Measurements from ENCODE around the gene IQSEC1. TPM values are rescaled to one million over a fixed set of nuclear protein-coding genes. Genes with fewer than 3 reads are reported as not detected.

IQSEC1 gene
- total and polyA plus RNA-seq, 2 experiments from 2014 or later: 8.0 to 51.9 TPM

DNA sequence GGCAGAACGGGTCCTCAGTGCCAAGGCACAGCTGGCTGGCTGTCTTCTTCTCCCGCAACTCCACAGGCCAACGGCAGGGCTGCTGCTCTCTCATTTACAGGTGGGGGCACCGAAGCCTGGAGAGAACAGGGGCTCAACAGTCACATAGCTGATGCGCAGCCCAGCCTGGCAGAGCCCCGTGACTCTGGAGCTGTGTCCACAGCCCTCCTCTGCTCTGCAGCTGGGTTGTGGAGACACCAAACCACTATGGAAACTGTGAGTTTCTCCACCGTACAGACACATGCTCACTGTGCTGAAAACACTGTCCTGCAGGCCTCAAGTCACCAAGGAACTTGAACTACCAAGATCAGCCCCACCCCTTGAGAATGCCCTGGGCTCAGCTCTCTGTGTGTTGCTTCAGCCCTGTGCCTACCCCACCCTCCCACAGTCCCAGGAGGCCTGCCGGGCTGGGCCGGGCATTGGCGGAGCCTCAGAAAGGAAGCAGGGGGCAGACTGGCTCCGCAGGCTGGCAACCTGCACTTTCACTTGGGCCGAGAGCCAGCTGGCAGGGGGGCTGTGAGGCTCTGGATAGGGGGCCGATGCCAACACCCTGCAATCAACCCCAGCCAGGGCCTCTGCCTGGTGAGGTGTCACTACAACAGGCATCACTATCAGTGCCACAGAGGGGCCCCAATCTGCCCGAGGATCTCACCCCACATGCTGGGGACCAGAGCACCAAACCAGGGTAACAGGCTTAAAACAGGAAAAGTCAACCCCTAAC is 118.2 kb downstream of the IQSEC1 start:
- peaks cover 51% of the 10 kb centered on the region for H3K79me2 ChIP-seq (replicated peaks; ENCODE audit: insufficient read depth)
- H4K20me1 ChIP-seq (replicated peaks; ENCODE audit: insufficient read depth): peaks cover 18% of the 10 kb centered on the region; the same call in 1 of the 2 replicates

More for the DNA sequence above, 118.2 kb downstream of the IQSEC1 start:
- Histone ChIP-seq H3K4me1 (ENCODE audit: insufficient read depth) (peaks cover 7% of the 10 kb centered on the region; the same call in 1 of the 2 replicates), H3F3A (replicated peaks; ENCODE audit: low read depth) (no peaks in the 10 kb centered on the region), H3K4me2 (no peak overlapping the region), H3K9me2 (ENCODE audit: insufficient read depth) (no peaks in the 10 kb centered on the region), H3K36me3 (ENCODE audit: insufficient read depth) (no peaks in the 10 kb centered on the region), H2AFZ (no peak overlapping the region), H3K27ac (ENCODE audit: low read depth) (no peak overlapping the region), H3K27me3 (ENCODE audit: insufficient read depth) (no peaks in the 10 kb centered on the region), H3K4me3 (no peak overlapping the region)
- Mint-ChIP-seq H3K27ac (no peak overlapping the region), H3K4me1 (peaks cover 14% of the 10 kb centered on the region), H3K27me3 (ENCODE audit: insufficient read depth, low read depth, poor library complexity) (peaks cover 2% of the 10 kb centered on the region), H3K36me3 (ENCODE audit: low read depth) (no peaks in the 10 kb centered on the region), H3K4me3 (no peak overlapping the region), H3K9me3 (no peaks in the 10 kb centered on the region)
- DNase-seq (ENCODE audit: low spot score) (no peak), ATAC-seq (no peak; the same call in 2 of the 3 replicates)
- TF ChIP-seq ZNF114 (CRISPR knock-in tag; IDR thresholded peaks at IDR 0.05): no peak
- TF ChIP-seq CREB1 (CRISPR knock-in tag; IDR thresholded peaks at IDR 0.05; ENCODE audit: low read depth): no peak
- no peak for TF ChIP-seq EZH2phosphoT487 (IDR thresholded peaks at IDR 0.05; ENCODE audit: unreplicated experiment)
- TF ChIP-seq POLR2AphosphoS5 (IDR thresholded peaks at IDR 0.05; ENCODE audit: low read depth): no peak
- no peak for TF ChIP-seq JUNB (IDR thresholded peaks at IDR 0.05; ENCODE audit: unreplicated experiment)
- no peak for TF ChIP-seq EZH2 (IDR thresholded peaks at IDR 0.05; ENCODE audit: low read depth, unreplicated experiment)
- no peak for TF ChIP-seq ZNF331 (CRISPR knock-in tag; IDR thresholded peaks at IDR 0.05; ENCODE audit: low read depth)
- TF ChIP-seq CTCF (conservative IDR thresholded peaks at IDR 0.05; ENCODE audit: low read depth in 2 of 2): no peak
- TF ChIP-seq, protein P1, sequence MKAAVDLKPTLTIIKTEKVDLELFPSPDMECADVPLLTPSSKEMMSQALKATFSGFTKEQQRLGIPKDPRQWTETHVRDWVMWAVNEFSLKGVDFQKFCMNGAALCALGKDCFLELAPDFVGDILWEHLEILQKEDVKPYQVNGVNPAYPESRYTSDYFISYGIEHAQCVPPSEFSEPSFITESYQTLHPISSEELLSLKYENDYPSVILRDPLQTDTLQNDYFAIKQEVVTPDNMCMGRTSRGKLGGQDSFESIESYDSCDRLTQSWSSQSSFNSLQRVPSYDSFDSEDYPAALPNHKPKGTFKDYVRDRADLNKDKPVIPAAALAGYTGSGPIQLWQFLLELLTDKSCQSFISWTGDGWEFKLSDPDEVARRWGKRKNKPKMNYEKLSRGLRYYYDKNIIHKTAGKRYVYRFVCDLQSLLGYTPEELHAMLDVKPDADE (IDR thresholded peaks at IDR 0.05): no peak
- TF ChIP-seq, protein P2, sequence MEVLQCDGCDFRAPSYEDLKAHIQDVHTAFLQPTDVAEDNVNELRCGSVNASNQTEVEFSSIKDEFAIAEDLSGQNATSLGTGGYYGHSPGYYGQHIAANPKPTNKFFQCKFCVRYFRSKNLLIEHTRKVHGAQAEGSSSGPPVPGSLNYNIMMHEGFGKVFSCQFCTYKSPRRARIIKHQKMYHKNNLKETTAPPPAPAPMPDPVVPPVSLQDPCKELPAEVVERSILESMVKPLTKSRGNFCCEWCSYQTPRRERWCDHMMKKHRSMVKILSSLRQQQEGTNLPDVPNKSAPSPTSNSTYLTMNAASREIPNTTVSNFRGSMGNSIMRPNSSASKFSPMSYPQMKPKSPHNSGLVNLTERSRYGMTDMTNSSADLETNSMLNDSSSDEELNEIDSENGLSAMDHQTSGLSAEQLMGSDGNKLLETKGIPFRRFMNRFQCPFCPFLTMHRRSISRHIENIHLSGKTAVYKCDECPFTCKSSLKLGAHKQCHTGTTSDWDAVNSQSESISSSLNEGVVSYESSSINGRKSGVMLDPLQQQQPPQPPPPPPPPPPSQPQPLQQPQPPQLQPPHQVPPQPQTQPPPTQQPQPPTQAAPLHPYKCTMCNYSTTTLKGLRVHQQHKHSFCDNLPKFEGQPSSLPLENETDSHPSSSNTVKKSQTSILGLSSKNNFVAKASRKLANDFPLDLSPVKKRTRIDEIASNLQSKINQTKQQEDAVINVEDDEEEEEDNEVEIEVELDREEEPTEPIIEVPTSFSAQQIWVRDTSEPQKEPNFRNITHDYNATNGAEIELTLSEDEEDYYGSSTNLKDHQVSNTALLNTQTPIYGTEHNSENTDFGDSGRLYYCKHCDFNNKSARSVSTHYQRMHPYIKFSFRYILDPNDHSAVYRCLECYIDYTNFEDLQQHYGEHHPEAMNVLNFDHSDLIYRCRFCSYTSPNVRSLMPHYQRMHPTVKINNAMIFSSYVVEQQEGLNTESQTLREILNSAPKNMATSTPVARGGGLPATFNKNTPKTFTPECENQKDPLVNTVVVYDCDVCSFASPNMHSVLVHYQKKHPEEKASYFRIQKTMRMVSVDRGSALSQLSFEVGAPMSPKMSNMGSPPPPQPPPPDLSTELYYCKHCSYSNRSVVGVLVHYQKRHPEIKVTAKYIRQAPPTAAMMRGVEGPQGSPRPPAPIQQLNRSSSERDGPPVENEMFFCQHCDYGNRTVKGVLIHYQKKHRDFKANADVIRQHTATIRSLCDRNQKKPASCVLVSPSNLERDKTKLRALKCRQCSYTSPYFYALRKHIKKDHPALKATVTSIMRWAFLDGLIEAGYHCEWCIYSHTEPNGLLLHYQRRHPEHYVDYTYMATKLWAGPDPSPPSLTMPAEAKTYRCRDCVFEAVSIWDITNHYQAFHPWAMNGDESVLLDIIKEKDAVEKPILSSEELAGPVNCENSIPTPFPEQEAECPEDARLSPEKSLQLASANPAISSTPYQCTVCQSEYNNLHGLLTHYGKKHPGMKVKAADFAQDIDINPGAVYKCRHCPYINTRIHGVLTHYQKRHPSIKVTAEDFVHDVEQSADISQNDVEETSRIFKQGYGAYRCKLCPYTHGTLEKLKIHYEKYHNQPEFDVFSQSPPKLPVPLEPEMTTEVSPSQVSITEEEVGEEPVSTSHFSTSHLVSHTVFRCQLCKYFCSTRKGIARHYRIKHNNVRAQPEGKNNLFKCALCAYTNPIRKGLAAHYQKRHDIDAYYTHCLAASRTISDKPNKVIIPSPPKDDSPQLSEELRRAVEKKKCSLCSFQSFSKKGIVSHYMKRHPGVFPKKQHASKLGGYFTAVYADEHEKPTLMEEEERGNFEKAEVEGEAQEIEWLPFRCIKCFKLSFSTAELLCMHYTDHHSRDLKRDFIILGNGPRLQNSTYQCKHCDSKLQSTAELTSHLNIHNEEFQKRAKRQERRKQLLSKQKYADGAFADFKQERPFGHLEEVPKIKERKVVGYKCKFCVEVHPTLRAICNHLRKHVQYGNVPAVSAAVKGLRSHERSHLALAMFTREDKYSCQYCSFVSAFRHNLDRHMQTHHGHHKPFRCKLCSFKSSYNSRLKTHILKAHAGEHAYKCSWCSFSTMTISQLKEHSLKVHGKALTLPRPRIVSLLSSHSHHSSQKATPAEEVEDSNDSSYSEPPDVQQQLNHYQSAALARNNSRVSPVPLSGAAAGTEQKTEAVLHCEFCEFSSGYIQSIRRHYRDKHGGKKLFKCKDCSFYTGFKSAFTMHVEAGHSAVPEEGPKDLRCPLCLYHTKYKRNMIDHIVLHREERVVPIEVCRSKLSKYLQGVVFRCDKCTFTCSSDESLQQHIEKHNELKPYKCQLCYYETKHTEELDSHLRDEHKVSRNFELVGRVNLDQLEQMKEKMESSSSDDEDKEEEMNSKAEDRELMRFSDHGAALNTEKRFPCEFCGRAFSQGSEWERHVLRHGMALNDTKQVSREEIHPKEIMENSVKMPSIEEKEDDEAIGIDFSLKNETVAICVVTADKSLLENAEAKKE (CRISPR knock-in tag; IDR thresholded peaks at IDR 0.05): no peak
- TF ChIP-seq REST (IDR thresholded peaks at IDR 0.05; ENCODE audit: unreplicated experiment): no peak
- no peak for TF ChIP-seq STAT1 (IDR thresholded peaks at IDR 0.05; ENCODE audit: unreplicated experiment)
